DND-41 (cell line): ENCODE data around the gene MANBA.

Experiments used
- CTCF ChIP-seq: IDR thresholded peaks from 2 replicates; pipeline ENCODE4 v1.5.1; 2012; ENCODE audit warnings: borderline replicate concordance, low read length, moderate library complexity, mild to moderate bottlenecking; ENCODE audit not compliant: poor library complexity, severe bottlenecking; ENCODE audit errors: extremely low read depth
- EZH2 ChIP-seq: IDR thresholded peaks from 3 replicates; pipeline ENCODE4 v1.6.1; 2012; ENCODE audit warnings: borderline replicate concordance, low read depth, mild to moderate bottlenecking, moderate library complexity, low read length, inconsistent platforms; ENCODE audit not compliant: severe bottlenecking

GRCh38 chr4:102610476-102610875, 150.3 kb downstream of the MANBA start:
- TF ChIP-seq CTCF, result no peak
- no peak for TF ChIP-seq EZH2
